Occipital lobe (tissue), 2 donors: Measurements from ENCODE around the gene E2F3. TPM values are rescaled to one million over a fixed set of nuclear protein-coding genes. Genes with fewer than 3 reads are reported as not detected.
"Not testable (repeated sequence)": the region's sequence is repeated elsewhere in the genome, so short reads cannot be mapped to it uniquely, and the experiment has no call there.

Experiments
- DNase-seq: peaks from one replicate; lab custom pipeline; 2025; lab: John Stamatoyannopoulos, UW
- total RNA-seq: library from RNA; depleted of rRNA; stranded (reverse); fragments of >200 nt; gene quantifications from one replicate; pipeline ENCODE4 v1.2.3, GENCODE V29; 2014

E2F3 gene
- total RNA-seq, 1 donor from 2014 or later, result 3.6 TPM

GRCh38 chr6:20465616-20466015 is 63.9 kb downstream of the E2F3 start:
- not testable (repeated sequence) for DNase-seq

GRCh38 chr6:20467437-20467836 is 65.8 kb downstream of the E2F3 start:
- no peak for DNase-seq

GRCh38 chr6:20468209-20468608 is 66.5 kb downstream of the E2F3 start:
- DNase-seq, result no peak

- no peak for DNase-seq
Measured at GRCh38 chr6:20472748-20473147, 71.1 kb downstream of the E2F3 start.

GRCh38 chr6:20473518-20473917 is 71.8 kb downstream of the E2F3 start:
- no peak for DNase-seq

- no peak for DNase-seq
Measured at GRCh38 chr6:20474874-20475542, 73.3 kb downstream of the E2F3 start.

GRCh38 chr6:20476501-20477043 is 74.9 kb downstream of the E2F3 start:
- DNase-seq, result no peak

GRCh38 chr6:20477485-20477884 is 75.8 kb downstream of the E2F3 start:
- no peak for DNase-seq

- no peak for DNase-seq
Measured at GRCh38 chr6:20479060-20479459, 77.4 kb downstream of the E2F3 start.

GRCh38 chr6:20479526-20479925 is 77.8 kb downstream of the E2F3 start:
- DNase-seq, result peak; percentile 33

GRCh38 chr6:20481281-20481680 is 79.6 kb downstream of the E2F3 start:
- DNase-seq, result no peak

- DNase-seq, result no peak
Measured at GRCh38 chr6:20483887-20484497, 82.3 kb downstream of the E2F3 start.

GRCh38 chr6:20486641-20487040 is 85.0 kb downstream of the E2F3 start:
- DNase-seq, result no peak

GRCh38 chr6:20487669-20488375 is 86.1 kb downstream of the E2F3 start:
- no peak for DNase-seq

GRCh38 chr6:20490591-20490990 is 88.9 kb downstream of the E2F3 start:
- DNase-seq, result no peak

- no peak for DNase-seq
Measured at GRCh38 chr6:20492099-20492498, 90.4 kb downstream of the E2F3 start.

GRCh38 chr6:20497216-20498040 is 95.7 kb downstream of the E2F3 start:
- no peak for DNase-seq

- DNase-seq, result no peak
Measured at GRCh38 chr6:20498041-20498385, 96.3 kb downstream of the E2F3 start.

- DNase-seq, result no peak
Measured at GRCh38 chr6:20509212-20509611, 107.5 kb downstream of the E2F3 start.

GRCh38 chr6:20511852-20512251 is 110.2 kb downstream of the E2F3 start:
- DNase-seq, result no peak

GRCh38 chr6:20525208-20525607 is 123.5 kb downstream of the E2F3 start:
- DNase-seq, result not testable (repeated sequence)

- DNase-seq, result not testable (repeated sequence)
Measured at GRCh38 chr6:20529086-20529448, 127.4 kb downstream of the E2F3 start.
